ENCODE results near the gene IRAK3.
A peak's percentile ranks its signal among the peaks of the same experiment; 100 is the strongest.
"Not testable (repeated sequence)": the region's sequence is repeated elsewhere in the genome, so short reads cannot be mapped to it uniquely, and the experiment has no call there.

Gene IRAK3

GRCh38 chr12:66217342-66217917 is 28.4 kb downstream of the IRAK3 start:
- DNase-seq, result peak in 2 of 4 experiments; percentile 67 to 68

DNA sequence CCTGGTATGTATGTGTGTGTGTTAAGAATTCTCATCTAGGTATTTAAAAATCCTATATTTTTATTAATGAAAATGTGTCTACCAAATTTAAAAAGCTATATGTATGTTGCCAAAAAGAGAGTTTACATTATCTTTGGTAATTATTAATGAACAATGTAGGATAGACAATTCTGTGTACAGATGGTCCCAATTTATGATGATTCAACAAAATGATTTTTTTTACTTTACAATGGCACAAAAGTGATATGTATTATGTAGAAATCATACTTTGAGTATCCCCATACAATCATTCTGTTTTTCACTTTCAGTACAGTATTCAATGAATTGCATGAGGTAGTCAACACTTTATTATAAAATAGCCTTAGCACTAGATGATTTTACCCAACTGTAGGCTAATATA is 39.4 kb downstream of the IRAK3 start:
- no peak for DNase-seq

GRCh38 chr12:66232263-66232662 is 43.2 kb downstream of the IRAK3 start:
- DNase-seq, result no peak

GRCh38 chr12:66234037-66234693 is 45.2 kb downstream of the IRAK3 start:
- peak; percentile 62 to 80 (median 74) for DNase-seq

DNA sequence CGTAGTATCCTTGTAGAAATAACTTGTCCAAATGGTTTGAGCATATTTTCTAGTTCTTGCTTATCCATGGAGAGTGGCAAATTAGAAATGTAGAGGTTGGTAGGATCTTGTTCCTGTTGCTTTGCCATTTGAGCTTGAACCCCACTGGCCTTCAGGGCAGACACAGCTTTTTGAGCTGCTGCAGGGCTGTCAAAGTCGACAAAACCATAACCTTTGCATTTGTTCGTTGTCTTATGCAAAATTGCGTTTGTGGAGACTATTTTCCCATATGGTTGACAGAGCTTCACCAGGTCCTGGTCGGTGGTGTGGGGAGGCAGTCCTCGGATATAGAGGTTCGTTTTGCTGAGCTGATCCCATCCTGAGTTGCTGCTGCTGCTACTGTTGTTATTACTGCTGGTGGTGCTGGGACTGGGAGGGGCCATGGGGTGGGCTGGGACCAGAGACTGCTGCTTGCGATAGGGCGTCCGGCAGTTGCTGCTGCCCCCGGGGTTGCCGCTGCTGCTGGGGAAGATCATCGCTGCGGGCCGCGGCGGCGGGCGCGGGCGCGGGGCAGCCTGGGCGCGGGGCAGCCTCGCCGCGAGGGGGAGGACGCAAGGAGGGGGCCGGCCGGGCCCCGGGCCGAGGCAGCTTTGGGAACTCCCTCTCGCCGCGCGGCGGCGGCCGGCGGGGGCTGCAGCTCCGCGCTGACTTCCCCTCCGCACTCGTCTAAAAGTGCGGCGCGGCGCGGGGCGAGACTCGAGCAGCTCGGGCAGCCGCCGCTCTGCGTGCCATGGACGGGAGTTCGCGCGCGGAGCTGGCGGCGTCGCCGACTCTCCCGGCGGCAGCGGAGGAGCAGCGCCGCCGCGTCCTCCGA is 46.0 kb downstream of the IRAK3 start:
- DNase-seq, result peak; percentile 70 to 90 (median 77)

DNA sequence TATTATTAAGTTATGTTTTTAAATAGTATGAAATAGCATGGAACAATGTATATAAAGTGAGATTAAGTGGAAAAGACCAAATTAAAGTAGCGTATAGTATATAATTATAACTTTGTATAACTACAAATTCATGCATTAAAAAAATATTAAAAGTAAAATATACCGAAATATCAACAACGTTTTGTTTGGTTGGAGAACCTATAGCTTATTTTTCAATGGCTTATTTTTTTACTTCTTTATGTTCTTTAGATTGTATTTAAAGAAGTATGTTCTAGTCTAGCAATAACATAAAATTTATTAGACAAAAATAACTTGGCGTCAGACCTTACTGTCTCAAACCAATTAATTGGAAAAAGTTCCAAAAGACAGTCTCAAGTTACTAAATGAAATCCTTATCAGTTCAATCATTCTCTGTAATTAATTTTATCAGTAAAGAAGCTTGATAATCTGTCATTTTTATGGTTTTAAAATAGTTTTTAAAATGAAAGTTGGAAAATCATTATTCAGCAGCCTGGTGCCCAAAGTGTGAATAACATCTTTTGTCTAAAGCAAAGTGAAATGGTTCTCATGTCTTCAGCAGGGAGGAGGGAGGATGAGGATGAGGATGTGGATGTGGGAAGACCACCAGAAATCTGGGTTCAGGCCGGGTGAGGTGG is 46.7 kb downstream of the IRAK3 start:
- DNase-seq, result peak in 2 of 4 experiments; percentile 27 to 40

DNA sequence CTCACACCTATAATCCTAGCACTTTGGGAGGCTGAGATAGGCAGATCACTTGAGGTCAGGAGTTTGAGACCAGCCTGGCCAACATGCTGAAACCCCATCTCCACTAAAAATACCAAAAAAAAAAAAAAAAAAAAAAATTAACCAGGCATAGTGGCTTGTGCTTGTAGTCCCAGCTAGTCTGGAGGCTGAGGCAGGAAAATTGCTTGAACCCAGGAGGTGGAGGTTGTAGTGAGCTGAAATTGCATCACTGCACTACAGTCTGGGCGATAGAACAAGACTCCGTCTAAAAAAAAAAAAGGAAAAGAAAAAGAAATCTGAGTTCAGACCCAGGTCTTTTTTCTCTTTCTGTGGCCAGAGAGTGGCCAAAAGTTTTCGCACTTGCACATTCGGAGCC is 47.3 kb downstream of the IRAK3 start:
- DNase-seq, result not testable (repeated sequence)

- DNase-seq, result peak in 3 of 4 experiments; percentile 42 to 54 (median 46)
These were observed 48.0 kb downstream of the IRAK3 start for GRCh38 chr12:66236969-66237368.

DNA sequence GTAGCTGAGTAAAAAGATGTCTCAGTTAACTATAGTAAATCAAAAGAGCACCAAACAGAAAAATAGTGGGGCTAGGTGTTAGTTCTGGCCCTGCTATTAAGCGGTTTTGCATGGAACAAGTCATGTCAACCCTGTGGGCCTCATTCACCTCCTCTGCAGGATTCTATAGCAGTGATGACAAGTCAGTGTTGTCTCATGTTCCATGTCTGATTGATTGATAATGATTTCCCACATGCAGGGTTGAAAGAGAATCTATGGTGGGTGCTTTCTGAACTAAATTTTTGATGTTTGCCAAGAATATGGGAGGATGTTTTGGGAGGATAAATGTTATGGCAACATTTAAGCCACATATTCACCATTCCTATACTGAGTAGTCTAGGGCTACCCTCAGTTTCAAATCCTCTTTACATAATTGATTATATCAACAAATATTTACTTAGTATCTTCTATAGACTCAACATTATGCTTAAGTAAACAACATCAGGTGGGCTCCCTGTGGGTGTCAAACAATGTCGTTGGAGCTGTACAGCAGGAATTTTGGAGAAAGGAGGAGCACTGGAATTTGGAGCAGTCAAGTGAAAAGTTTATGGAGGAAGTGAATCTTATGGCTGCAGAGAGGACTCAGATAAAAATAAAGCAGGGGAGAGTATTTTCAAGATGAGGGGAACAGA is 48.6 kb downstream of the IRAK3 start:
- DNase-seq, result no peak

GRCh38 chr12:66239295-66239694 is 50.3 kb downstream of the IRAK3 start:
- no peak for DNase-seq

- peak; percentile 33 to 67 (median 62) for DNase-seq
These were observed 51.2 kb downstream of the IRAK3 start for GRCh38 chr12:66240096-66240820.

DNA sequence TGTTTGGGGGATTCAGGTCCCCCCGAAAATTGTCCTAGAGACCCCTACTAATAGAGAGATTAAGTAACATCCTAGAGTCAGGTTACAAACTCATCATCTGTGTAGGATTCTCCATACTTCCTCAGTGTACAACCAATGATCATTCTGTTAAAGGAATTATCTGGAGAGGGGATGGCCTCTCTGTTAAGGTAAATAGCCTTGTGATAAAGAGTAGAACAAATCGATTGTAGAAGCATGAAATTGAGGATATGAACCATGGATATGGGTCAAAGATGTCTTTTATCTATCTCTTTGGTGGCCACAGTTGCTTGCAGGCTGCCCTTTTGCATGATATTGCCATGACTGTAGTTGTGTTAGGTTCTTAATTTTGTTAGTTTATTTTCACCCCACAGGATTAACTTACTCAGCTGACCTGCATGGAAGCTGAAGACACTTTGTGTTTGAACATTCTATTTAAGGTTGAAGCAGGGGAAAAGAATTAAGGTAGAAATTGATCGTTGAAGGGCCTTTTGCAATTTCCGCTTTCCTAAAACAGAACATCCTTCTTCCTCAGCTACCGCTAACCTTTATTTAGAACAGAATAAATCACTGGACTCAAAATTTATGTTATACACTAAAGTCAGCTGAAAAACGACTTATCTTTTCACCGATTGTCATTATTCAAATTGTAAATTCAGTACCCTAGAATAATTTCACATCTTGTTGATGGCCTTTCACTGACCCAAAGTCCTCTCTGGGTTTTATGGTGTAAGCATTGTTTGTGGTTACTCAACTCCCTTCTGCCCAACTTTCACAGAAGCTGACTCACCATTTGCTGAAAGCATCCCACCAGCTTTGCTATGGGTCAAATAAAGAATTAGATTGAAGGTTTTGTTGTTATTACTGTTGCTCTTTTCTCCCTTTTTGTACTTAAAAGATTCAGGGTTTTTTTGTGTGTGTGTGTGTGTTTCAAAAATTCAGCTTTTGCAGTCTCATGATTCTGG is 52.3 kb downstream of the IRAK3 start:
- DNase-seq, result peak; percentile 64 to 83 (median 74)

- DNase-seq, result peak in 3 of 4 experiments; percentile 61 to 68 (median 67)
These were observed 53.3 kb downstream of the IRAK3 start for GRCh38 chr12:66242311-66242710.

- DNase-seq, result no peak
These were observed 54.9 kb downstream of the IRAK3 start for GRCh38 chr12:66243911-66244310.

DNA sequence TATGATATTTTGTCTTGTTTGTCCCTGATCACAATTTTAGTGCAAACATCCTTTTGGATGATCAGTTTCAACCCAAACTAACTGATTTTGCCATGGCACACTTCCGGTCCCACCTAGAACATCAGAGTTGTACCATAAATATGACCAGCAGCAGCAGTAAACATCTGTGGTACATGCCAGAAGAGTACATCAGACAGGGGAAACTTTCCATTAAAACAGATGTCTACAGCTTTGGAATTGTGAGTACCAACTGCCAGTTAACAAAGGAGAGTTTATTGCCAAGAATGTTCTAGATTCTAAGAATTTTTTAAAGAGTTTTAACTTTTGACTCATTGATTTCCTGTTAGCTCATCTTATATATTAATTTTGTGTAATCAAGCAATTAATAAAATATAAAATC is 55.4 kb downstream of the IRAK3 start:
- DNase-seq, result no peak

DNA sequence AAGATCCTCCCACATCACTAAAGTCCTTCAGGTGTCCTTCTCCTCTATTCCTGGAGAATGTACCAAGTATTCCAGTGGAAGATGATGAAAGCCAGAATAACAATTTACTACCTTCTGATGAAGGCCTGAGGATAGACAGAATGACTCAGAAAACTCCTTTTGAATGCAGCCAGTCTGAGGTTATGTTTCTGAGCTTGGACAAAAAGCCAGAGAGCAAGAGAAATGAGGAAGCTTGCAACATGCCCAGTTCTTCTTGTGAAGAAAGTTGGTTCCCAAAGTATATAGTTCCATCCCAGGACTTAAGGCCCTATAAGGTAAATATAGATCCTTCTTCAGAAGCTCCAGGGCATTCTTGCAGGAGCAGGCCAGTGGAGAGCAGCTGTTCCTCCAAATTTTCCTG is 58.7 kb downstream of the IRAK3 start:
- DNase-seq, result peak in 3 of 4 experiments; percentile 42 to 52 (median 51)

DNA sequence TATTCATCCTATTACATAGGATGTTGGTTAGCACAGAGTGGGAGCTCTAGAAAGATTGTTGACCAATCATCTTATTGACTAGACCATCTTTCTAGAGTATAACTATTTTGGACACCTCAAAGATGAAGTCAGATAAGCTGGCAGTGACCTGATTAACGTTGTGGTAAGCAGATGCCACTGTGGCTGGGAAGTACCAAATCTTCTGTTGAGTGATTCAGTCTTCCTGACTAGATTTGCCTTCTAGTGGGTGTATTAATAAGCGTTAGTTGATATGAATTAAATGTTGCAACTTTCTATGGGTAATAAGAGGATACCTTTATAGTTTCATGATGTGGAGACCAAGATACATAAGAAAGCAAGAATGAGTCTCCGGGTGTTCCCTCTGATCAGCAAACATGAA is 62.0 kb downstream of the IRAK3 start:
- no peak for DNase-seq

DNA sequence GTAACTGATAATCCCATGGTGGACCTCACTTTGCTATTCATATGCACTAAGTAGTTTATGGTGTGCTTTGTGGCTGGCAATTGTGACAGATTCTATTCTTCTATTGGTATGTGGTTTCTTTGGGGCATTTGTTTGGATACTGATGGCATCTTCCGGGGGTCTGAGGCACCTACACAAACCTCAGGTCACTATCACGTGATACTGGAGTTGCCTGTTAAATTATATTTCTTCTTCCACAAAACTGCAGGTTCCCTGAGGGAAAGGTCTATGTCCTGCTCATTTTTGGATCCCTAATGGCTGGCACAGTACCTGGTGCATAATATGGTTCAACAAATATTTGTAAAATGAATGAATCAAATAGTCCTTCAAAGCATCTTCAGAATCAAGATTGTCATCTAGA is 63.8 kb downstream of the IRAK3 start:
- DNase-seq, result no peak

DNA sequence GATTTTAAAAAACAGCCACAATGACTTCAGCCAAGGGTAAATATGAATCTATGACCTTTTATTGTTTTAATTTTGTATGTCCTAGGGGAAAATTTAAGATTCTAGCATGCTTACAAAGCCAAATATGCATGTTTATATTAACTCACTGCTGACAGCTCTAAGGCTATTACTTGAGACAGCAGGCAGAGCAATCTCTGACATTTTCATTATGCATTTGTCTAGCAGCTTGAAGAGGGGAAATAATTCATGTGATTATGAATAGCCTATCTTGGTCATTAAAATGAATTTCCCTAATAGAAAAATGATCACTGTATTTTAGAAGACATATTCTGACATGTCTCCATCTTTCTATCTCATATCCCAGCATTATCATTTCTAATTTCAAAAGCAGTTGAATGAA is 66.7 kb downstream of the IRAK3 start:
- DNase-seq, result no peak

- no peak for DNase-seq
These were observed 69.0 kb downstream of the IRAK3 start for GRCh38 chr12:66258011-66258410.
